Ecto neural progenitor cell (in vitro differentiated cells): ENCODE measurements around the gene FANCI.
A peak's percentile ranks its signal among the peaks of the same experiment; 100 is the strongest.
"Not testable (repeated sequence)": the region's sequence is repeated elsewhere in the genome, so short reads cannot be mapped to it uniquely, and the experiment has no call there.

Experiments
- DNase-seq: peaks from one replicate; pipeline ENCODE4 v3.0.0-alpha.2; 2018; ENCODE audit warnings: low spot score

The FANCI gene

DNA sequence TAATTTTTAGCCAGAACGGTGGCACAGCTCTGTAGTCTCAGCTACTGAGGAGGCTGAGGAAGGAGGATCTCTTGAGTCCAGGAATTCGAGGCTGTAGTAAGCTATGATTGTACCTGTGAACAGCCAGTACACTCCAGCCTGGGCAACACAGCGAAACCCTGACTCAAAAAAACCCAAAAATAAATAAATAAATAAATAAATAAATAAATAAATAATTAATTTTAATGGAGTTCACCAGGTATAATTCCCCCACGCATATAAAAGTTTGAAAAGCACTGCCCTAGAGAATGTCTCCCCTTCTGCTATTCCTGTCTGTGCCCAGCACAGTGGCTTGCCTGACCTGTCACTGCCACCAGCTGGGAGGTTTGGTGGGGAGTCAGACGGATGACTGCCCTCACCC, 18.2 kb upstream of the FANCI start:
- DNase-seq = no peak

DNA sequence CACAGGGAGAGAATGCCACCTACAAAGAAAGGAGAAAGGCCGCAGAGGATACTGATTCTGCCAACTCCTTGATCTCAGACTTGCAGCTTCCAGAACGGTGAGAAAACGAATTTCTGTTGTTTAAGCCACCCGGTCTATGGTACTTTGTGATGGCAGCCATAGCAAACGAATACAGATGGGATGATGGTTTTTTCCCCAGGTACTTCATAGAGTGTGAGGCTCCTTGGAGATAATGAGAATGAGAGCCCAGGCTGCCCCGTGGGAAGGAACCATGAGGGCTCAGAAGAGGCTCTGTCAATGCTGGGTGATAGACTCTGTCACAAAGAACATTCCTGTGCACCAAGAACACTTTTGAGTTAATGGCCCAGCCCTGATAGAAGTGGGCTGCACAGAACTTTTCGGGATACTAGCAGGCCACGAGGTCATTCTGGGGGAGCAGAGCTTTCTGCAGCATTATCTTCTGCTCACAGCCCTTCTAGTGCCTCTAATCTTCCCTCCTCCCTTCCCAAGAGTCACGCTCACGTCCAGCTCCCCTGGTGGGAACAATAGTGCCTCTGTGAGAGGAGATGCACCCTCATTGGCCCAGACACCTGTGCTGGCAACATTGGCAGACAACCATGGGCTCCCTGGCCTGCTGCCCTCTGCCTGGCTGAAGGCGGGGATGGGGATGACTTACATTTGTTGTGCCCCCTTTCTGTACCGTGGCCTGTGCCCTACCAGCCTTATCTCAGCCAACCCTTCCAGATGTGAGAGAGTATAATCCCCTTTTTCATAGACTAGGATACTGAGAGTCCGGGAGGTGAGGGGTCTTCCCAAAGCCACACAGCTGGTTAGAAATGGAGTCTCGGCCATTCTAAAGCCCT, 17.2 kb upstream of the FANCI start:
- DNase-seq = no peak

DNA sequence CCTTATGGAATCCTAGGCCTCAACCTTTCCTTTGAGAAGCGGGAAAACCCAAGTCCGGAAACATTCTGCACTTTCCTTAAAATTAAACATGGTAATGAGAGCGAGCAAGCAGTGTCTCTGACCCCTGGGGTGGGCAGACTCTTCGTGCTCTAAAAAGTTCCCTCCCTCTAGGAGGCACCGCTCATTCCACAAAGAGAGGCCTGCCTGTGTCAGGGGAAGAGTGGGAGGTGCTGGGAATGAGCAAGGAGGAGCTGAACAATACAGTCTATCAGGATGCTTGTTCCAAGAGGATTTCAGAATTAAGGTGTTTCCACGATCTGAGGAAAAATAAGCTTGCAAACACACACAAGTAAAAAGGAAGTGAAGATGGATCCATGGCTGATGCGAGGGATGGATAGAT, 16.4 kb upstream of the FANCI start:
- no peak for DNase-seq

DNA sequence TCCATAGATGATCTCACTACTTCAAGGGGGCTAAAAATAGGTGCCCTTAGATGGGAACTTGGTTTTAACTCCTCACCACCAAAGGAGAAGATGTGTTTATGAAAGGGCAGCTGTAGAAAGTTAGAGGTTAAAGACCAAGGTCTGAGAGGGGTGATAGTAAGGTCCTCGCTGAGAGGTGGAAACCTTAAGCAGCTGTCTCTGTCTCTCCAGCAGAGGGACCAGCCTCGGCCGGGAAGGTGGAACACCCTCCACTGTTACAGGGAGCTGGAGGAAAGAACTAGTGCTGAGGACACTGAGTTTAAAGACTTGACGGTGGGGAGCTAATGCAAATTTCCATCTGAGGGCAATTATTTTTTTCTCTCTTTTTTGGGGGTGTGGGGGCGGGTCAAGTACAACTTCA, 13.5 kb upstream of the FANCI start:
- no peak for DNase-seq

DNA sequence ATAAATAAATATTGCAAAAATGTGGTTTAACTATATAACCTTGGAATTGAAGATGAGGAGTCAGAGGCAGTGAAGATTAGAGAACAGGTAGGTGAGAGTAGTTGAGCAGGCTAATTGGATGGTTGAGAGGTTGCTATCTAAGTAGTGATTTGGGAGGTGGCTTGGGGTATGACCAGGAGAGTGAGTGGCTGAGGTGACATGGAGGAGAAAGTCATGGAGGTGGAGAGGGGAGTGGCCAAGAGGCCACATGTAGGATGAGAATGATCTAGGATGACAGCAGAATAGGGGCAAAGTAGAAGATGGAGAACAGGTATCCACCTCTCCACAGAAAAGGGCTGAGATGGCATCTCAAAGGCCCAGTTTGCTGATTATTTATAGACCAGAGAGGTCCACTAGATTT, 11.9 kb upstream of the FANCI start:
- no peak for DNase-seq

DNA sequence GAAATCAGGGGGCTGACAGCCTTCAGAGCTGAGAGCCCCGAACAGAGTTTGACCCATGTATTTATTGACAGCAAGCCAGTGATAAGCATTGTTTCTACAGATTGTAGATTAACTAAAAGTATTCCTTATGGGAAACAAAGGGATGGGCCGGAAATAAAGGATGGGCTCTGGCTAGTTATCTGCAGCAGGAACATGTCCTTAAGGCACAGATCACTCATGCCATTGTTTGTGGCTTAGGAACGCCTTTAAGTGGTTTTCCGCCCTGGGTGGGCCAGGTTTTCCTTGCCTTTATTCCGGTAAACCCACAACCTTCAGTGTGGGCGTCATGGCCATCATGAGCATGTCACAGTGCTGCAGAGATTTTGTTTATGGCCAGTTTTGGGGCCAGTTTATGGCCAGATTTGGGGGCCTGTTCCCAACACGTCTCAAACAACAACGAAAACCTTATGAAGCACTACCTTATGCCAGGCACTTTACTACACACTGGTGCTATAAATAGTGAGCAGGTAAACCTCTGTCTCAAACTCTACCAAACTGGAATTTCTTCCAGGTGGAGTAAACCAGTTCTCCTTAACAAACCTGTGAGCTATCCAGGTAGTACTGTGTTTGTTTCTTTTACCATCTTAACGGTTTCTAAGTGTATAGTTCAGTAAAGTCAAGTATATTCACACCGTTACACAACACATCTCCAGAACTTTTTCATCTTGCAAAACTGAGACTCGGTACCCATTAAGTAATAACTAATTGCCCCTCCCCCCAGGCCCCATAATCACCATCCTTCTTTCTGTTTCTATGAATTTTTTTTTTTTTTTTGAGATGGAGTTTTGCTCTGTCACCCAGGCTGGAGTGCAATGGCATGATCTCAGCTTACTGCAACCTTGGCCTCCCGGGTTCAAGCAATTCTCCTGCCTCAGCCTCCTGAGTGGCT, 3.6 kb upstream of the FANCI start:
- not testable (repeated sequence) for DNase-seq

DNA sequence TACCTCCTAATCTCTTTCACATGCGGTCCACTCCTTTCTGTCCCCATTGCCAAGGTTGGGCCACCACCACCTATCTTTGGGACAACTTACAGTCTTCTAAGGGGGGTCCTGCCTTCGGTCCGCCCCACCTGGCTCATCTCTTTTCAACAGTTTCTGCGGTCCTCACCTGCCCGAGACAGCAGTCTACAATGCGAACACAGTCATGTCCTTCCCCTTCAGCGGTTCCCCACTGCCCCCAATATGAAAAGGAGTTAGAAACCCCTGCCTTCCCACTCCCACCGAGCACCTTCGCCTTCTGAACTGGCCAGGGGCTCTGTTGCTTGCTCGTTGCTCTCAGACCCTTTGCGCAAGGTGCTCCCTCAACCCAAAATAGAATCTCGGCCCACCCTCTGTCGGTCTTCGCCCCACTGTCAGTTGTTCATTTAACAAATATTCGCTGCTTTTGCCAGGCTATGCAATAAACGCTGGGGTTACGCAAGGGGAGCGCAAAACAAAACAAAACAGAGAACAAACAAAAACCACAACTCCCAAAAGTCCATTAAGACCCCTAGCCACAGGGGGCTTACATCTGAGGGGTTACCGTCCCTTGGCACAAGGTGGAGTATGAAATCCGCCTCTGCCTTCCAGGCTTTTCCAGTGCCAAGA, 611 bp upstream of the FANCI start:
- DNase-seq = peak; percentile 49

DNA sequence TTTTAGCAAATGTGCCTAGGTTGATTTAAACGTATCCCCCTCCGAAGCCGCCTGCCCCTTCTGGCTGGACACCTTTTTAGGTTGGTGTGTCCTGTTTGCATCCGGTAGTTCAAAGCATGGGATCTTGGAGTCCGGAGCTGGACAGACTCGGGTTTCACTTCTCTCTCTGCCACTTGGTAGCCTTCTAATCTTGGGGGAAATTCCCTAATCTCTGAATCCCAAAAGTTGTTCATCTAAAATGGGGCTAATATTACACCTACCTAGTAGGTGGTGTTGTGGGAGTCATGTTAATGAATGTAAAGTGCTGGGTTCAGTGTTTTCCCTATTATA, 760 bp downstream of the FANCI start:
- no peak for DNase-seq

DNA sequence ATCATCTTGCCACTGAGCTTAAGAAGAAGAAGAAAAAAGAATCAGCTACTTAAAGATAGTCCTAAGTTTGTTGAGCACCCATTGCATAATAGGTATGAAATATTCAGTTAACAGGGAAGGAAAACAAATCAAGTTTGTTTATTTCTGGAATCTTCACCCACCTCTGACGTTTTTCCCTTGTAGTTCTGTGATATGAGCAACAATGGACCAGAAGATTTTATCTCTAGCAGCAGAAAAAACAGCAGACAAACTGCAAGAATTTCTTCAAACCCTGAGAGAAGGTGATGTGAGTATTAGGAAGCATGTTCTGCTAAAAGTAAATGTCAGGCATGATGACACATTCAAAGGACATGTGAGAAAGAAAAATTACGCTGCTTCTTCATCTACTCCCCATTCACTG, 3.7 kb downstream of the FANCI start:
- DNase-seq = no peak

DNA sequence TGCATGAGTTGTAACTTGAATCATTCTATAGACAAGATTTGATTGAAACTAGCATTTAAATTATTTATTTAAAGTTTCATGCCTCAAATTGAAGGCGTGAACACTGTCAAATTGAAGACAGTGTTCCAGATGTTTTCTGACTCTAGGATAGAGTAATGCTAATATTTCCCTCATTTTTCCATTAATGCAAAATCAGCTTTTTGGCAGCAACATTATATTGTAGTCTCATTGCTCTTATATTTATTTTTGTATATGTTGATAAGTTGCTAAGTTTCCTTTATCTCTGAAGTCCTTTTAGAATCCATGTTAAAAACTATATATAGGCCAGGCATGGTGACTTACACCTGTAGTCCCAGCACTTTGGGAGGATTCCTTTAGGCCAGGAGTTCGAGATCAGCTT, 4.8 kb downstream of the FANCI start:
- DNase-seq = no peak

DNA sequence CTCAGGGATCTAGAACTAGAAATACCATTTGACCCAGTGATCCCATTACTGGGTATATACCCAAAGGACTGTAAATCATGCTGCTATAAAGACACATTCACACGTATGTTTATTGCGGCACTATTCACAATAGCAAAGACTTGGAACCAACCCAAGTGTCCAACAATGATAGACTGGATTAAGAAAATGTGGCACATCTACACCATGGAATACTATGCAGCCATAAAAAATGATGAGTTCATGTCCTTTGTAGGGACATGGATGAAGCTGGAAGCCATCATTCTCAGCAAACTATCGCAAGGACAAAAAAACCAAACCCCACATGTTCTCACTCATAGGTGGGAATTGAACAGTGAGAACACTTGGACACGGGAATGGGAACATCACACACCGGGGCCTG, 6.4 kb downstream of the FANCI start:
- not testable (repeated sequence) for DNase-seq

DNA sequence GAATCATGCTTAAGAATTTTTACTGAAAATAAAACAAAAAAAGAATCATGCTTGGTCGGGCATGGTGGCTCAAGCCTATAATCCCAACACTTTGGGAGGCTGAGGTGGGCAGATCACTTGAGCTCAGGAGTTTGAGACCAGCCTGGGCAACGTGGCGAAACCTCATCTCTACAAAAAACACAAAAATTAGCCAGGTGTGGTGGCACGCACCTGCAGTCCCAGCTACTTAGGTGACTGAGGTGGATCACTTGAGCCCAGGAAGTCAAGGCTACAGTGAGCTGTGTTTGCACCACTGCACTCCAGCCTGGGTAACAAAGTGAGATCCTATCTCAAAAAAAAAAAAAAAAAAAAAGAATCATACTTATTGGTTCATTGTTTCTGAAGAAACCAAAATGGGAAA, 33.5 kb downstream of the FANCI start:
- DNase-seq = not testable (repeated sequence)

DNA sequence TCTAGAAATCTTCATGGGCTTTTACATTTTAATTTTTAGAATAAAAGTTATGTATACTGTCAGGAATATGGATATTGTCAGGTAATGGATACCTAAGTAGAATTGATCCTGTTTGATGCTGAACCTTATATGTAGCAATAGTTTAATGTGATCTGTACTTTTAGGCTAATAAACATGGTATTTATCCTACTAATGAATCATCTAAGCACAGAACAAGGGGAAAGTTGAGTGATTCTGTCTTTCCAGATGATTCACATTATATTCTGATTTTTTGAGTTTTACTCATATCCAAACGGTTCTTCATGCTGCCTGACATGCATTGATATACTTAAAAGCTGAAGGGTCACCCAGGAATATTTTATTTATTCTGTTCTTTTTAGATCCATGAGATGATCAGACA, 34.5 kb downstream of the FANCI start:
- no peak for DNase-seq

DNA sequence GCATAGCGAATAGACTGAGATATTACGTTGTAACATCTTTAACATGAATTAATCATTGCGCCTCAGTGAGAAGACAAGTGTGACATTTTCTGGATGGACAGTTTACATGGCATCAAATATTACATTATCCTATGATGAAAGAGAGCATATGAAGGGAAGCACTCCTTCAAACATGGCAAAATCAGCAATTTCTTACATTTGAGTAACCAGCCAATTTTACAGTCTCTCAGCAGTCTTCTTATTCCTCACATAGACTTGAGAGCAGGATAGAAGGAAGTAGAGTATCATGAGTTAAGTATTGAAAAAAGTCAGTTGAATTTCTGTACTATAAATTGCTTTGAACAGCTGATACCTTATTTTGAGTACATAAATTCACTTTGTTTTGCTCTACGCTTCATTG, 38.9 kb downstream of the FANCI start:
- no peak for DNase-seq

DNA sequence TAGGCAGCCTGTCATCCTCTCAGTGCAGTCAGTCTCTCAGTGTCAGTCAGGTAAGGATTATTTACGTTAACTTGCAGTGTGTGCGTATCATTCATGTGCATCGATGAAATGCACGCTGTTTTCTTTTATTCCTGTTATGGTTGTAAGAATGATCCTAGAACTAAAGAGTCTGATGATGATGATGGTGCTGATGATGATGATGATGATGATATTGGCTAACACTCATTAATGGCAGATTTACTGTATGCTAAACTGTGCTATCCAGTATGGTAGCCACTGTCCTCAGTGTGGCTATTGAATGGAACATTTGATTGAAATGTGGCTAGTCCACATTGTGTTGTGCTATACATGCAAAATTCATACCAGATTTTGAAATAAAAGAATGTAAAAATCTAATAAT, 39.4 kb downstream of the FANCI start:
- no peak for DNase-seq

DNA sequence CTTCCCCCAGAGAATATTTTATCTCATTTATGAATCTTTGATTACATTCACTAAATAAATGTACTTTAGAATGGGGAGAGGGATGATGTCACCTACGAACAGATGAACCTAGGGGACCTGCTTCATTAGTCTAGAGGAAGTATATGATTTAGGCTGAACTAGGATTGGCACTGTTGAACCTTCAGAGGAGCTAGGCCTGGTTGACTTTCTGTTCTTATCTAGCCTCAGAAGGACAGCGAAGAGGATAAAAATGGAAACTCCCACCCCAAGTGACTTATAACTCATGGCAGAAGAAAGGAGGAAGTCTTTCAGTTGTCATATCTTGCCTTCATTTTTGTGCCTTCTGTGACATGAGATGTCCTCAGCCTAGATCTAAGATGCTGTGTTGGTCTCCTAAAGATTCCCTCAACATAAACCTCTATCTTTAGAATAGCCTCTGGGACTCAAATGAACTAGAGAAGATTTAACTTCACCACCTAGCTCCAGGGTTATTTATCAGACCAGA, 48.2 kb downstream of the FANCI start:
- DNase-seq = no peak

DNA sequence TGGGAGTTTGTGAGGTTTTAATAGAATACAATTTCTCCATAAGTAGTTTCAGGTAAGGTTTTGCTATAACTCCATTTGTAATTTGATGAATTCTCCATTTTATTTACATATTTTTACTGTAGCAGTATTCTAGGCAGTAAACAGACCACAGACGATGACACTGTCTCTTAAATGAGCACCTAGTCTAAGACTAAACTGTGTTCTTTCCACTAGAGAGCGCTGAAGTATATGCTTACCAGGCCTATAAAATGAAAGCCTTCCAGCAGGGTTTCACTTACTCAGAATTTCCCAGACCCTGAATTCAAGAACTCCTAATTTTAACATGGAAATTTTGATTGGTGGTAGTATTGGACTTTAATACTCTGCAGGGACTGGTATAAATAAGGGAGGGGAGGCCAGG, 49.2 kb downstream of the FANCI start:
- DNase-seq = no peak

DNA sequence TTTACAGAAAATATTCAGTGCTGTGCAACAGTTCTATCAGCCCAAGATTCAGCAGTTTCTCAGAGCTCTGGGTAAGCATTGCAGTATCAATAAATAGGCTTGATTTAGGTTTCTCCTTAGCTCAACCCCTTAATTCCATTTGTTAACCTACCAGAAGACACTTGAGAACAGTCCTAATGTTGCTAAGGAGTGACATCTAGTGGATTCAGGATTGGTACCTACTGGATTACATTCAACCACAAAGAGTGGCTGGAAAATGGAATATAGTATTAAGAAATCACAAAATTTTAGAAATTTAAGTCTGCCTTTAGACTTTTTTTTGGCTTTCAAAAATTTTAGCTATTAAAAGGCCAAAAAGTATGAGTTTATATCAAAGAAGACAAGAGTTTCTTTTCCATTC, 56.1 kb downstream of the FANCI start:
- DNase-seq = no peak

DNA sequence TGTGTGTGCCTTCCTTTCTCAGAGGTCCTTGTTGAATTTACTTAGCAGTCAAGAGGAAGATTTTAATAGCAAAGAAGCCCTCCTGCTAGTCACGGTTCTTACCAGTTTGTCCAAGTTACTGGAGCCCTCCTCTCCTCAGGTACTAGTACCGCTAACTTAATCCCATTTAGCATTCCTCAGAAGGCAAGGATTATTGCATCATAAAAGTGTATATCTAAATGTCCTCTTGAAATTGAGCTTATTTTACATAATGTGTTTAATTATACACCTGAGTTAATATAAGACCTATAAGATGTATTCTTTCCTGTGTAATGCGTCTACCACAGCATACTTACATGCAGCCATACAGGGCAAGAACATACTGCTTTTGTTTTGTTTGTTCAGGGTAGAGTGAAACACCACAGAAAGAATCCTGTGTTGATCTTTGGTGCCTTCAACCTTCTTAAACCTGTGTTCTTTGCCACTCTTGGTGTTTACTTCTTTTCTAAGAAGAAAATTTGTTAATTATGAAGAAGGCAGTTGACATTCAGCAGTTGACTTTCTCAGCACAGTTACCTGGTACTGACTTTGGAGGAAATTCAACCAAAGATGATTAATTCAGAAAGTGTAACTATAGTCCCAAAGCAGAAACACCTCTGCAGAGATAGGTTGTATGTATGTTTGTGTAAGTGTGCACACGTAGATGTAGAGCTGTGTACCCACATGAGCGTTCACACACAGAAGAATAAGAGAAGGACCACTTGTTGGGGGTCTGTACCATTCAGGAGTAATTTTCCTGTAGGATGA, 57.7 kb downstream of the FANCI start:
- no peak for DNase-seq

DNA sequence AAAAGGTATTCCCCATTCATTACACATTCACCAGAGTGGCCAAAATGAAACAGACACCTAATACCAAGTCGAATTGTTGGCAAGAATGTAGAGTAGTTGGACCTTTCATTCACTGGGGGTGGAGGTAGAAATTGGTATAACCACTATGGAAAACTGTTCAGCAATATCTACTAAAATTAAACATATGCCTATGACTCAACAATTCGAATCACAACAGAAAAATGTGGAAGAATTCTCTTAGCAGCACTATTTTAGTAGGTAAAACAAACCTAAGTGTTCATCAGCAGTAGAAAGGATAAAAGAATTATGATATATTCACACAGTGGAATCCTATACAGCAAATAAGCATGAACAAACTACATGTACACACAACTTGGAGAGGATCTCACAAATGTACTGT, 60.2 kb downstream of the FANCI start:
- no peak for DNase-seq

DNA sequence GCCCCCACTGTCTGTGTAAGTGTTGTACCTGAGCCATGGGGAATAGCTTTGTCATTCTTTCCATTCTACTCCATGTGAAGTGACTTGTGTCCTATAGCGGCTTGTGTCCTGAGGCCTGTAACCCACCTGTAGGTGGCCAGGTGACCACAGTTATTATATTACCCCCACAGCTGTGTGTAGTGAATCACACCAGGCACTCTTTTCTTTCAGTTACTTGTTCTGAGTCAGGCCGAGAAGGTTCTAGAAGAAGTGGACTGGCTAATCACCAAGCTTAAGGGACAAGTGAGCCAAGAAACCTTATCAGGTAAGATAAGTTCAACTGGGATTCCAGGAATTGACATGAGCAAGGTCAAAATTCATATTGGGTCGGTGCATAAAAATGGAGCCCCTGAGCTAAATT, 61.6 kb downstream of the FANCI start:
- no peak for DNase-seq

DNA sequence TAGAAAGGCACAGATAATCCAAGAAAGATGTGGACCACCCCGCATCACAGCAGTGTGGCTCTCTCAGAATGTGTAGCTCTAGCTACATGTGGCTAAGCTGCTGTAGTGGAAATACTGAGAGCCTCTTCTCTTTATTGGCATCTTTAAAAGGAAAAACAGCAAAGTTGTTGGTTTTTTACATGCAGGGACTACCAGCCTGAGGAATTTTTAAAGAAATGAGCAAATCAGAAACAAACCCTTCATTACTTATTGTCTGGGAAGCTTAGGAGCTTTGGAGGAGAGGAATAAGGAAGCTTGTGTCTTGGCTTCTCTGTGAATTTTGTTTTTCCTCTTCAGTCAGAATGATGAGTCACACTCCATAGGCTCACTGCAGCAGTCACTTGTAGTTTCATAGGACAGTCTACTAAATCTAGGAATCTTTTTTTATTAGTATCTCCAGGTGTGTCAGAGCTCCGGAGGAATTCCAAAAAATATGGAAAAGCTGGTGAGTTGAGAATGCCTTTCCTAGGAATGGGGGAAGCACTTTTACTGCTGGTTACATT, 63.3 kb downstream of the FANCI start:
- DNase-seq = no peak
